B cell (primary cell): Measurements from ENCODE around the gene XPO4. TPM values are rescaled to one million over a fixed set of nuclear protein-coding genes. Genes with fewer than 3 reads are reported as not detected.

ENCODE experiments used
- ATAC-seq: fragments of 200-7000 bp; cut with Tn5 transposase; one replicate; pipeline ENCODE4 v1.10.0; 2021; ENCODE audit warnings: low read depth, mild to moderate bottlenecking, moderate number of reproducible peaks, moderate library complexity
- CTCF ChIA-PET: fragments of 350-600 bp; sonication (Branson Sonifier 250); formaldehyde crosslinking; loops from one replicate; lab custom pipeline; 2021; ENCODE audit warnings: antibody characterized with exemption, inconsistent platforms; lab: Charles Lee
- POLR2A ChIA-PET: fragments of 350-600 bp; sonication (Branson Sonifier 250); formaldehyde crosslinking; loops from one replicate; lab custom pipeline; 2021; ENCODE audit warnings: antibody characterized with exemption; lab: Charles Lee
- DNase-seq: peaks from one replicate; pipeline ENCODE4 v3.0.0; 2013
- H2AFZ ChIP-seq: 2 replicates; pipeline ENCODE4 v1.6.1; 2012; ENCODE audit warnings: mild to moderate bottlenecking, low read depth, low read length; ENCODE audit not compliant: insufficient read depth, poor library complexity, severe bottlenecking
- H3K27ac ChIP-seq, 2 donors: 1 replicate in 1 of 2; 2 replicates in 1 of 2; pipeline ENCODE4 v1.5.1; 2012 to 2013; ENCODE audit warnings: low read length in 2 of 2, mild to moderate bottlenecking in 2 of 2, moderate library complexity in 1 of 2
- H3K27me3 ChIP-seq, 4 experiments: fragments of 200-600 bp in 1 of 4; sonication (generic) in 1 of 4; replicated peaks in 1 of 4; 1 replicate in 2 of 4; 2 replicates in 2 of 4; pipeline versions ENCODE4 v1.6.1 to v1.7.0; 2013 to 2016; ENCODE audit warnings: low read length in 3 of 4, mild to moderate bottlenecking in 2 of 4, mixed read lengths in 1 of 4, moderate library complexity in 1 of 4; ENCODE audit not compliant: insufficient read depth in 4 of 4, control insufficient read depth in 3 of 4; ENCODE audit errors: control extremely low read depth in 1 of 4
- H3K36me3 ChIP-seq, 2 experiments: replicated peaks in 1 of 2; 1 replicate in 1 of 2; 2 replicates in 1 of 2; pipeline versions ENCODE4 v1.6.1 to v1.7.1; 2013; ENCODE audit warnings: low read length in 1 of 2; ENCODE audit not compliant: insufficient read depth in 2 of 2, control insufficient read depth in 1 of 2; ENCODE audit errors: control extremely low read depth in 1 of 2, extremely low read depth in 1 of 2
- H3K4me1 ChIP-seq, 2 donors: fragments of 200-600 bp in 1 of 2; sonication (generic) in 1 of 2; 1 replicate in 1 of 2; 2 replicates in 1 of 2; pipeline versions ENCODE4 v1.5.1 to v1.6.1; 2013 to 2017; ENCODE audit warnings: low read length in 2 of 2; ENCODE audit not compliant: control insufficient read depth in 2 of 2, insufficient read depth in 2 of 2
- H3K4me2 ChIP-seq: replicated peaks from 2 replicates; pipeline ENCODE3; 2012; ENCODE audit warnings: mild to moderate bottlenecking, low read depth, low read length; ENCODE audit not compliant: poor library complexity, severe bottlenecking
- H3K4me3 ChIP-seq, 5 experiments: fragments of 200-600 bp in 1 of 5; sonication (generic) in 1 of 5; 1 replicate in 3 of 5; 2 replicates in 2 of 5; pipeline versions ENCODE4 v1.5.1 to v1.7.0; 2011 to 2016; ENCODE audit warnings: low read length in 4 of 5, mild to moderate bottlenecking in 4 of 5, low read depth in 2 of 5, control low read depth in 1 of 5, moderate library complexity in 1 of 5; ENCODE audit not compliant: insufficient read depth in 1 of 5; ENCODE audit errors: control extremely low read depth in 1 of 5, extremely low read depth in 1 of 5
- H3K79me2 ChIP-seq: fragments of 200-600 bp; sonication (generic); one replicate; pipeline ENCODE4 v1.6.0; 2016; ENCODE audit warnings: low read length; ENCODE audit not compliant: control insufficient read depth, insufficient read depth
- H3K9ac ChIP-seq: fragments of 200-600 bp; sonication (generic); 2 replicates; pipeline ENCODE4 v1.6.1; 2017; ENCODE audit warnings: mild to moderate bottlenecking, low read length, moderate library complexity
- H3K9me3 ChIP-seq, 3 donors: one replicate each; pipeline versions ENCODE4 v1.6.1 to v1.7.1; 2013; ENCODE audit warnings: low read length in 2 of 3; ENCODE audit not compliant: control insufficient read depth in 2 of 3, insufficient read depth in 1 of 3; ENCODE audit errors: control extremely low read depth in 1 of 3
- H4K20me1 ChIP-seq: 2 replicates; pipeline ENCODE4 v1.6.0; 2012; ENCODE audit warnings: mild to moderate bottlenecking, low read length; ENCODE audit not compliant: insufficient read depth, control insufficient read depth, poor library complexity, severe bottlenecking
- H3K27ac Mint-ChIP-seq: one replicate; pipeline ENCODE4 v1.8.0; 2021; ENCODE audit warnings: mixed read lengths
- H3K27me3 Mint-ChIP-seq: one replicate; pipeline ENCODE4 v1.8.0; 2021; ENCODE audit warnings: mixed read lengths
- H3K4me1 Mint-ChIP-seq: one replicate; pipeline ENCODE4 v1.8.0; 2021; ENCODE audit warnings: mixed read lengths
- H3K4me3 Mint-ChIP-seq: one replicate; pipeline ENCODE4 v1.8.0; 2021; ENCODE audit warnings: mixed read lengths
- H3K9me3 Mint-ChIP-seq: one replicate; pipeline ENCODE4 v1.8.0; 2022; ENCODE audit warnings: mixed read lengths; ENCODE audit not compliant: insufficient read depth
- CTCF ChIP-seq: fragments of 200-600 bp; IDR thresholded peaks from one replicate; pipeline ENCODE4 v1.8.0; 2022; ENCODE audit warnings: antibody characterized with exemption, mild to moderate bottlenecking
- EZH2 ChIP-seq: IDR thresholded peaks from 2 replicates; pipeline ENCODE4 v1.6.1; 2012; ENCODE audit warnings: borderline replicate concordance, low read depth, mild to moderate bottlenecking, moderate library complexity, low read length; ENCODE audit not compliant: insufficient read depth, poor library complexity, severe bottlenecking
- WGBS: methylation state at CpG from one replicate; pipeline ENCODE4 v1.1.5; 2013; ENCODE audit warnings: missing lambda C conversion rate; ENCODE audit not compliant: insufficient coverage; 5-methylcytosine and 5-hydroxymethylcytosine counted together
- intact Hi-C: fragments of 100-400 bp; cut with micrococcal nuclease; formaldehyde crosslinking; loops from one replicate; pipeline ENCODE4 v1.10.0; 2022
- polyA plus RNA-seq: library from polyadenylated mRNA; depleted of rRNA; stranded (reverse); fragments of >200 nt; gene quantifications from 2 replicates; pipeline ENCODE4 v1.2.3, GENCODE V29; 2012
- total RNA-seq, 2 donors: library from RNA; stranded (reverse); fragments of 120-200 nt in 1 of 2; gene quantifications; 1 replicate in 1 of 2; 2 replicates in 1 of 2; pipeline versions ENCODE4 v1.2.3 to v1.2.4, GENCODE V29; 2013 to 2022

XPO4 gene
- total and polyA plus RNA-seq, 2 donors (not counting 1 experiment from before 2014, with no cell fraction given), result 6.2 to 25.9 TPM

GRCh38 chr13:20860844-20861243, 41.7 kb downstream of the XPO4 start:
- Mint-ChIP-seq H3K9me3 (no peaks in the 10 kb centered on the region), H3K27ac (no peak overlapping the region), H3K27me3 (no peaks in the 10 kb centered on the region), H3K4me3 (no peak overlapping the region), H3K4me1 (peaks cover 2% of the 10 kb centered on the region)
- no peak for DNase-seq
- H3K9ac ChIP-seq, result no peak overlapping the region
- H3K4me3 ChIP-seq, result no peak overlapping the region
- H3K9me3 ChIP-seq, result no peaks in the 10 kb centered on the region
- peaks cover 4% of the 10 kb centered on the region for H3K79me2 ChIP-seq
- no peaks in the 10 kb centered on the region for H3K27me3 ChIP-seq
- no peaks in the 10 kb centered on the region for H4K20me1 ChIP-seq
- H3K36me3 ChIP-seq, result peaks cover 5 to 19% of the 10 kb centered on the region in 2 experiments
- ChIA-PET CTCF (no interaction called here), POLR2A (no interaction called here)
- no peak overlapping the region for H3K27ac ChIP-seq
- intact Hi-C loops, result no loop called here
- no peaks in the 10 kb centered on the region for H3K4me1 ChIP-seq
- H3K4me2 ChIP-seq, result no peak overlapping the region
- TF ChIP-seq EZH2 (no peak), CTCF (no peak)
- ATAC-seq, result no peak
- H2AFZ ChIP-seq, result no peak overlapping the region

- H3K4me1 ChIP-seq, result no peaks in the 10 kb centered on the region
- H3K27ac ChIP-seq, result no peak overlapping the region
- H3K9me3 ChIP-seq, result no peaks in the 10 kb centered on the region
- H3K27me3 Mint-ChIP-seq, result no peaks in the 10 kb centered on the region
- CTCF ChIA-PET, result interaction anchor here (0.5 to 1.0 kb wide), 2 partner anchors 28 to 1610 kb away, joined by 3 read pairs; no protein-coding TSS in a partner anchor
- ATAC-seq, result no peak
- POLR2A ChIA-PET, result no interaction called here
- H2AFZ ChIP-seq, result no peak overlapping the region
- TF ChIP-seq CTCF, result no peak
- no peak for TF ChIP-seq EZH2
- intact Hi-C loops, result no loop called here
- no peak overlapping the region for H3K4me3 Mint-ChIP-seq
- no peaks in the 10 kb centered on the region for H3K4me1 Mint-ChIP-seq
- no peaks in the 10 kb centered on the region for H3K27me3 ChIP-seq
- DNase-seq, result no peak
- H3K4me2 ChIP-seq, result no peak overlapping the region
- WGBS, result 100% methylated on average over 3 of the region's 5 CpGs
- H3K36me3 ChIP-seq, result peaks cover 5 to 22% of the 10 kb centered on the region in 2 experiments
- H3K4me3 ChIP-seq, result no peak overlapping the region
- H3K27ac Mint-ChIP-seq, result no peak overlapping the region
- no peaks in the 10 kb centered on the region for H3K9me3 Mint-ChIP-seq
- H4K20me1 ChIP-seq, result no peaks in the 10 kb centered on the region
- no peak overlapping the region for H3K9ac ChIP-seq
- H3K79me2 ChIP-seq, result peaks cover 4% of the 10 kb centered on the region
These were observed 45.9 kb downstream of the XPO4 start for GRCh38 chr13:20856650-20857049.
